ENCODE data around the gene RNF150. TPM values are rescaled to one million over a fixed set of nuclear protein-coding genes. Genes with fewer than 3 reads are reported as not detected.

RNF150 gene
- total RNA-seq, 4 donors from 2014 or later: 0.65 to 4.8 (median 1.7) TPM

- no peak for DNase-seq (ENCODE audit: low spot score in 2 of 2)
- TF ChIP-seq CTCF (IDR thresholded peaks at IDR 0.05): no peak
- TF ChIP-seq POLR2A (IDR thresholded peaks at IDR 0.05): no peak
- intact Hi-C loops (cut with DNase I; ENCODE audit: low total_unique reads): no loop called here
- WGBS, 2 donors: 90 to 94% methylated on average over 6 of the region's 6 CpGs
- no peak overlapping the region for H3K4me3 ChIP-seq (ENCODE audit: low read depth, poor library complexity, severe bottlenecking)
These were observed 207.9 kb downstream of the RNF150 start for GRCh38 chr4:140925417-140925816.

GRCh38 chr4:140924761-140925392 is 208.4 kb downstream of the RNF150 start:
- no peak for DNase-seq (ENCODE audit: low spot score in 2 of 2)
- intact Hi-C loops (cut with DNase I; ENCODE audit: low total_unique reads): no loop called here
- 71 to 73% methylated on average over 3 of the region's 3 CpGs for WGBS, 2 donors
- no peak overlapping the region for H3K4me3 ChIP-seq (ENCODE audit: low read depth, poor library complexity, severe bottlenecking)
- TF ChIP-seq CTCF (IDR thresholded peaks at IDR 0.05) (no peak), POLR2A (IDR thresholded peaks at IDR 0.05) (no peak)

- intact Hi-C loops (cut with DNase I; ENCODE audit: low total_unique reads): no loop called here
- DNase-seq (ENCODE audit: low spot score in 2 of 2): no peak
- H3K4me3 ChIP-seq (ENCODE audit: low read depth, poor library complexity, severe bottlenecking): no peak overlapping the region
- TF ChIP-seq CTCF (IDR thresholded peaks at IDR 0.05) (no peak), POLR2A (IDR thresholded peaks at IDR 0.05) (no peak)
- WGBS, 2 donors: 79 to 80% methylated on average over 3 of the region's 3 CpGs
These were observed 226.0 kb downstream of the RNF150 start for GRCh38 chr4:140906993-140907962.

- 35 to 41% methylated on average over 2 of the region's 2 CpGs for WGBS, 2 donors
- TF ChIP-seq POLR2A (IDR thresholded peaks at IDR 0.05): no peak
- TF ChIP-seq CTCF (IDR thresholded peaks at IDR 0.05): no peak
- intact Hi-C loops (cut with DNase I; ENCODE audit: low total_unique reads): no loop called here
- no peak for DNase-seq (ENCODE audit: low spot score in 2 of 2)
- H3K4me3 ChIP-seq (ENCODE audit: low read depth, poor library complexity, severe bottlenecking): no peak overlapping the region
These were observed 228.4 kb downstream of the RNF150 start for GRCh38 chr4:140904904-140905303.

GRCh38 chr4:140903522-140904475 is 229.5 kb downstream of the RNF150 start:
- DNase-seq (ENCODE audit: low spot score in 2 of 2): no peak
- WGBS, 2 donors: 74 to 75% methylated on average over 9 of the region's 9 CpGs
- H3K4me3 ChIP-seq (ENCODE audit: low read depth, poor library complexity, severe bottlenecking): no peak overlapping the region
- TF ChIP-seq CTCF (IDR thresholded peaks at IDR 0.05) (no peak), POLR2A (IDR thresholded peaks at IDR 0.05) (no peak)
- intact Hi-C loops (cut with DNase I; ENCODE audit: low total_unique reads): no loop called here
